PC-3 (cell line): ENCODE results near the gene TINAGL1. TPM values are rescaled to one million over a fixed set of nuclear protein-coding genes. Genes with fewer than 3 reads are reported as not detected.

Experiments
- ATAC-seq: fragments of 200-7000 bp; cut with Tn5 transposase; 2 replicates; pipeline ENCODE4 v1.9.1; 2020; ENCODE audit warnings: mild to moderate bottlenecking, moderate library complexity
- BruUV-seq: library from RNA; stranded (reverse); fragments of 400-500 nt; replicated peaks from 2 replicates; lab custom pipeline; 2021; lab: Mats Ljungman, UMichigan
- CTCF ChIA-PET: fragments of 300-600 bp; sonication (Branson Sonifier 250); formaldehyde crosslinking; loops from one replicate; lab custom pipeline; 2022; ENCODE audit warnings: antibody characterized with exemption; lab: Charles Lee
- POLR2A ChIA-PET: fragments of 300-600 bp; sonication (Branson Sonifier 250); formaldehyde crosslinking; loops from one replicate; lab custom pipeline; 2022; ENCODE audit warnings: antibody characterized with exemption; ENCODE audit not compliant: unreplicated experiment; lab: Charles Lee
- DNase-seq: peaks from one replicate; pipeline ENCODE4 v3.0.0-alpha.2; 2015
- H2AFZ ChIP-seq: fragments of 300-600 bp; sonication (generic); 2 replicates; pipeline ENCODE4 v1.6.0; 2016; ENCODE audit warnings: antibody characterized with exemption, low read length
- H3F3A ChIP-seq: fragments of 300-600 bp; sonication (generic); one replicate; pipeline ENCODE4 v1.6.0; 2017; ENCODE audit warnings: antibody characterized with exemption, low read length, control low read depth, mild to moderate bottlenecking; ENCODE audit not compliant: unreplicated experiment
- H3K27ac ChIP-seq: fragments of 300-600 bp; sonication (generic); 2 replicates; pipeline ENCODE4 v1.5.1; 2016; ENCODE audit warnings: mild to moderate bottlenecking, low read length
- H3K27me3 ChIP-seq: fragments of 300-600 bp; sonication (generic); 2 replicates; pipeline ENCODE4 v1.6.1; 2016; ENCODE audit warnings: low read length, mixed read lengths
- H3K36me3 ChIP-seq: fragments of 300-600 bp; sonication (generic); 2 replicates; pipeline ENCODE4 v1.6.1; 2016; ENCODE audit warnings: low read depth, mixed run types, low read length, mixed read lengths
- H3K4me1 ChIP-seq: fragments of 300-600 bp; sonication (generic); 2 replicates; pipeline ENCODE4 v1.5.1; 2016; ENCODE audit warnings: low read length; ENCODE audit not compliant: insufficient read depth
- H3K4me2 ChIP-seq: fragments of 300-600 bp; sonication (generic); 2 replicates; pipeline ENCODE4 v1.6.0; 2016; ENCODE audit warnings: low read length
- H3K4me3 ChIP-seq: fragments of 300-600 bp; sonication (generic); 2 replicates; pipeline ENCODE4 v1.5.1; 2016; ENCODE audit warnings: mild to moderate bottlenecking, low read length, mixed read lengths
- H3K79me2 ChIP-seq: fragments of 300-600 bp; sonication (generic); 2 replicates; pipeline ENCODE4 v1.6.1; 2017; ENCODE audit warnings: low read length, mixed read lengths
- H3K9ac ChIP-seq: fragments of 300-600 bp; sonication (generic); 2 replicates; pipeline ENCODE4 v1.6.0; 2016; ENCODE audit warnings: mild to moderate bottlenecking, low read length
- H3K9me2 ChIP-seq: fragments of 300-600 bp; sonication (generic); replicated peaks from 2 replicates; pipeline ENCODE4 v1.6.1; 2016; ENCODE audit warnings: mixed run types, low read length, mixed read lengths
- H3K9me3 ChIP-seq: fragments of 300-600 bp; sonication (generic); 2 replicates; pipeline ENCODE4 v1.6.1; 2016; ENCODE audit warnings: low read length, mixed read lengths
- H4K20me1 ChIP-seq: fragments of 300-600 bp; sonication (generic); 2 replicates; pipeline ENCODE4 v1.6.1; 2016; ENCODE audit warnings: low read length, mixed read lengths
- CTCF ChIP-seq: fragments of 300-600 bp; sonication (generic); conservative IDR thresholded peaks from 2 replicates; pipeline ENCODE4 v1.5.1; 2017; ENCODE audit warnings: antibody characterized with exemption, low read depth, mild to moderate bottlenecking, low read length
- EZH2 ChIP-seq: fragments of 300-600 bp; sonication (generic); IDR thresholded peaks from one replicate; pipeline ENCODE4 v1.6.1; 2017; ENCODE audit warnings: antibody characterized with exemption, mild to moderate bottlenecking, low read length; ENCODE audit not compliant: unreplicated experiment
- EZH2phosphoT487 ChIP-seq: fragments of 300-600 bp; sonication (generic); IDR thresholded peaks from 2 replicates; pipeline ENCODE4 v1.6.1; 2018; ENCODE audit warnings: mild to moderate bottlenecking, antibody characterized with exemption, low read length, borderline replicate concordance
- intact Hi-C: fragments of 100-400 bp; cut with micrococcal nuclease; formaldehyde crosslinking; loops from 2 replicates; pipeline ENCODE4 v1.9.0; 2023
- total RNA-seq: library from RNA; depleted of rRNA; stranded (reverse); fragments of >200 nt; gene quantifications from 2 replicates; pipeline ENCODE4 v1.2.3, GENCODE V29; 2014

Gene TINAGL1
- total RNA-seq, 1 experiment from 2014 or later = 176 TPM

GRCh38 chr1:31583082-31583994 is 7.0 kb downstream of the TINAGL1 start:
- Histone ChIP-seq H3K4me3 (no peak overlapping the region), H3K9ac (no peak overlapping the region), H3K36me3 (peaks cover 38% of the 10 kb centered on the region), H2AFZ (no peak overlapping the region), H3K4me1 (peaks cover 68% of the 10 kb centered on the region), H3K4me2 (no peak overlapping the region; the same call in 1 of the 2 replicates), H4K20me1 (peaks cover 10% of the 10 kb centered on the region; the same call in 1 of the 2 replicates), H3K9me2 (no peaks in the 10 kb centered on the region), H3F3A (no peaks in the 10 kb centered on the region), H3K27me3 (no peaks in the 10 kb centered on the region), H3K27ac (peak overlapping the region; percentile 14; the same call in 1 of the 2 replicates), H3K79me2 (peaks cover 42% of the 10 kb centered on the region), H3K9me3 (no peaks in the 10 kb centered on the region)
- intact Hi-C loops = no loop called here
- ATAC-seq (no peak), DNase-seq (no peak)
- CTCF ChIA-PET = interaction anchor here (0.7 kb wide), 1 partner anchor 10 kb away, joined by 3 read pairs; no protein-coding TSS in a partner anchor
- no peak for TF ChIP-seq CTCF
- TF ChIP-seq EZH2phosphoT487 = no peak
- TF ChIP-seq EZH2 = no peak
- POLR2A ChIA-PET = no interaction called here
- no TSS peak for BruUV-seq

- no TSS peak for BruUV-seq
- TF ChIP-seq CTCF (no peak), EZH2 (no peak), EZH2phosphoT487 (no peak)
- Histone ChIP-seq H3K9me3 (no peaks in the 10 kb centered on the region), H3K27me3 (no peaks in the 10 kb centered on the region), H3K27ac (peak overlapping the region; percentile 14; the same call in 1 of the 2 replicates), H4K20me1 (peaks cover 6% of the 10 kb centered on the region; the same call in 1 of the 2 replicates), H3F3A (no peaks in the 10 kb centered on the region), H3K79me2 (peaks cover 35% of the 10 kb centered on the region), H3K4me1 (peaks cover 73% of the 10 kb centered on the region), H2AFZ (no peak overlapping the region), H3K4me2 (no peak overlapping the region; the same call in 1 of the 2 replicates), H3K9ac (no peak overlapping the region), H3K9me2 (no peaks in the 10 kb centered on the region), H3K4me3 (no peak overlapping the region), H3K36me3 (peaks cover 38% of the 10 kb centered on the region)
- ATAC-seq (no peak), DNase-seq (peak; percentile 35)
- ChIA-PET POLR2A (no interaction called here), CTCF (no interaction called here)
- intact Hi-C loops = no loop called here
Measured at GRCh38 chr1:31583995-31584868, 7.9 kb downstream of the TINAGL1 start.
